VCaP (cell line): ENCODE measurements around the gene VPS35.

Source experiments
- H3K27ac ChIP-seq: fragments of 450-650 bp; 2 replicates; pipeline ENCODE4 v1.5.1; 2017
- TF ChIP-seq, protein P1 (sequence below): fragments of 450-650 bp; conservative IDR thresholded peaks from 2 replicates; pipeline ENCODE4 v1.5.1; 2017; ENCODE audit warnings: mild to moderate bottlenecking, moderate library complexity

The VPS35 gene

DNA sequence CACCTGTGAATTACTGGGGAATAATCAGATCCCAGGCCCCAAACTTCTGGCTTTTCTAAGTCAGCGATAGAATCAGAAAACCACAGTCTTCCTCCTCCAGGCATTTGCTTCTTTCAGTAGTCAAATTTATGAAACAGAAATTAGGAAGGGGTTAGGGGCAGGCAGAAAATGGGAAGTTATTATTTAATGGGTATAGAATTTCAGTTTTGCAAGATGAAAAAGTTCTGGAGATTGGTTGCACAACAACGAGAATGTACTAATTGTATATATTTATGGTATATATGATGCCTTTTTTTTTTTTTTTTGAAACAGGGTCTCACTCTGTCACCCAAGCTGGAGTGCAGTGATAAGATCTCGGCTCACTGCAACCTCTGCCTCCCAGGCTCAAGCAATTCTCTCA lies 23.9 kb upstream of the VPS35 start:
- TF ChIP-seq, protein P1, sequence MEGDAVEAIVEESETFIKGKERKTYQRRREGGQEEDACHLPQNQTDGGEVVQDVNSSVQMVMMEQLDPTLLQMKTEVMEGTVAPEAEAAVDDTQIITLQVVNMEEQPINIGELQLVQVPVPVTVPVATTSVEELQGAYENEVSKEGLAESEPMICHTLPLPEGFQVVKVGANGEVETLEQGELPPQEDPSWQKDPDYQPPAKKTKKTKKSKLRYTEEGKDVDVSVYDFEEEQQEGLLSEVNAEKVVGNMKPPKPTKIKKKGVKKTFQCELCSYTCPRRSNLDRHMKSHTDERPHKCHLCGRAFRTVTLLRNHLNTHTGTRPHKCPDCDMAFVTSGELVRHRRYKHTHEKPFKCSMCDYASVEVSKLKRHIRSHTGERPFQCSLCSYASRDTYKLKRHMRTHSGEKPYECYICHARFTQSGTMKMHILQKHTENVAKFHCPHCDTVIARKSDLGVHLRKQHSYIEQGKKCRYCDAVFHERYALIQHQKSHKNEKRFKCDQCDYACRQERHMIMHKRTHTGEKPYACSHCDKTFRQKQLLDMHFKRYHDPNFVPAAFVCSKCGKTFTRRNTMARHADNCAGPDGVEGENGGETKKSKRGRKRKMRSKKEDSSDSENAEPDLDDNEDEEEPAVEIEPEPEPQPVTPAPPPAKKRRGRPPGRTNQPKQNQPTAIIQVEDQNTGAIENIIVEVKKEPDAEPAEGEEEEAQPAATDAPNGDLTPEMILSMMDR = no peak
- no peak overlapping the region for H3K27ac ChIP-seq

DNA sequence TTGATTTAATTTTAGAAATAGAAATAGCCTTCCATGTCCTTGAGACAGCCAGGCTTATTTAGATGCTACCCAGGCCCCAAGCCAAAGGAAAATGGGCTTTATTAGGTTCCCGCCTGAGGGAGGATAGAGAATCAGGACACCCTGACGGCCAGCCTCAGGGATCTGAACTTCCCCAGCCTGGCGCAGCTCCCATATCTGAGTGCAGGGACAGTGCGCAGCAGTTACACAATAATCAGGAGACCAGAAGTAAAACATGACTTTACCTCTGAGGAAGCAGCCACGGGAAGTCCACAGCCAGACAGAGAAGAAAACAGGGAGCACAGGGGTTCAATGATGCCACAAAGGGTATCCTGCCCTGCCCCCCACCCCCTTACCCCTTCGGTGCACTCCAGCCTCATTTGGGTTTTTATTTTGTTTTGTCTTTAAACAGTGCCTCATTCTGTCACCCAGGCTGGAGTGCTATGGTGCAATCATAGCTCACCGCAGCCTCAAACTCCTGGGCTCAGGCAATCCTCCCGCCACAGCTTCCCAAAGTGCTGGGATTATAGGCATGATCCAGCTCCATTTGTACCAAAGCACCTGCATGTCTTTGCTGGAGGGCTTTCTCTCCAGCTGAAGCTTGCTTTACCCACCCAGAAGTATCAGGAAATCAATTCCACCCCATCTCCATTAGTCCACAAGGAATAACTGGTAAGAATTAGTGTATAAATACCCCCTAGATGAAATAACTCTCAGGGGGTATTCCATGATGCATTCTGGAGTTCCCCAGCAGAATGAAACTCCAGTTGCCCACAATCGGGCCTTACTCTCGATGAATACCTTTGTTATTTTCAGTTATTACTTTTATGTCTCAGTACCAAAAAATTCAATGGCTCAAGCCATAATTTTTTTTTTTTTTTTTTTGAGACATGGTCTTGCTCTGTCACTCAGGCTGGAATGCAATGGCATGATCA lies 22.4 kb upstream of the VPS35 start:
- no peak overlapping the region for H3K27ac ChIP-seq
- TF ChIP-seq, protein P1 = no peak

DNA sequence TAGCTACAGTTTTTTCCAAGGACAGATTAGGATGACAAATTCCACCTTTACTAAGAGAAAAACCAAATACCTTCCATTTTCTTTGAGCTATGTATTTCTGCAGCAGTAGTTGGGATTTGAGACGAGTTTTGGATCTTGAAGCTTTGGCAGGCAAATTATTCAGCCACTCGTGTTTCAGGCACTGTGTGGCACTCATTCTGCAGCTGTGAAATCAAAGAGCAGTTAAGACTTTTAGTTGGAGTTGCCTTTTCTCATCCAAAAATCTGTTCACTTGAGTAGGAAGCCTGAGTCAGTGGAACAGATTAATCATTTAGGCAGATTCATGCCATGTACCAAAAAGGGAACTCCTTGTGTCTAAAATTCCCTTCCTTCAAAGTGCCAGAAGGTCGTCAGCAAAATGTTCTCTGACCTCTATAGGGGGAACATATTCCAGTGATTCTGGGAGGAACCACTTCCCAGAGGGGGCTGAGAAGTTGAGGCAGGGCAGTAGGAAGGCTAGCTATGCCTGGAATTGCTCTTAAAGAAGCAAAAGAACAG lies 20.6 kb upstream of the VPS35 start:
- TF ChIP-seq, protein P1 = no peak
- no peak overlapping the region for H3K27ac ChIP-seq

DNA sequence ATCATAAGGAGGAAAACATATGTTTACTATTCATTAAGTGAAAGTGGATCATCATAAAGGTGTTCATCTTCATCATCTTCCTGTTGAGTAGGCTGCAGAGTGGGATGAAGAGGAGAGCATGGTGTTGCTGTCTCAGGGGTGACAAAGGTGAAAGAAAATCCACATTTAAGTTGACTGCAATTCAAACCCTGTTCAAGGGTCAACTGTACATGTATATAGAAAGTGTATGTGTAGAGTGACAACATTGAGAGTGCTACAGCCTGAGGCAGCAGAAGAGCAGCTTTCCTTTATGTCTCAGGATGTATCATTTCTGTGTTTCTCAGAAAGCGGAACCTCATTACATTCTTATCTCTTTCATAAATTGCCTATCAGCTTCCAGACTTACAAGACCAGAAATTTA lies 17.7 kb upstream of the VPS35 start:
- TF ChIP-seq, protein P1 = no peak
- H3K27ac ChIP-seq = no peak overlapping the region

DNA sequence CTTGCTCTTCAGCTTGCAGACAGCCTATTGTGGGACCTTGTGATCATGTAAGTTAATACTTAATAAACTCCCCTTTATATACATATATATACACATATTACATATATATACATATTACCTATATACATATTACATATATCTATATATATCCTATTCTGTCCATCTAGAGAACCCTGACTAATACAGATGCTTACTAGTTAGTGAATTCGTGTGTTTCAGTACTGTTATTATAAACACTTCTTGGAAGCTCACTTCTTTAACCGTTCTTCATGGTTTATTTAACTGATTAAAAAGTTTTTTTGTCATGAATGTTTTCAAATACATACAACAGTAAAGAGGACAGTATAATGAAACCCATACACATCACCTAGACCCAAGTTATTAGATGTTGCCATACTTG lies 13.1 kb upstream of the VPS35 start:
- no peak overlapping the region for H3K27ac ChIP-seq
- TF ChIP-seq, protein P1 = no peak

DNA sequence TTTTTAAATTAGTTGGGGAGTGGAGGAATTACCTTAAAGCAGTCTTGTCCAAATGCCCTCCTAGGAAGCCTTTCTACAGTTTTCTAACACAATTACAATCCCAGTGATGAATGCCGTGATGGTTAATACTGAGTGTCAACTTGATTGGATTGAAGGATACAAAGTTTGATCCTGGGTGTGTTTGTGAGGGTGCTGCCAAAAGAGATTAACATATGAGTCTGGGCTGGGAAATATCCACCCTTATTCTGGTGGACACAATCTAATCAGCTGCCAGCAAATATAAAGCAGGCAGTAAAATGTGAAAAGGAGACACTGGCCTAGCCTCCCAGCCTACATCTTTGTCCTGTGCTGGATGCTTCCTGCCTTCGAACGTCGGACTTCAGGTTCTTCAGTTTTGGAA lies 12.6 kb upstream of the VPS35 start:
- no peak overlapping the region for H3K27ac ChIP-seq
- TF ChIP-seq, protein P1 = no peak

DNA sequence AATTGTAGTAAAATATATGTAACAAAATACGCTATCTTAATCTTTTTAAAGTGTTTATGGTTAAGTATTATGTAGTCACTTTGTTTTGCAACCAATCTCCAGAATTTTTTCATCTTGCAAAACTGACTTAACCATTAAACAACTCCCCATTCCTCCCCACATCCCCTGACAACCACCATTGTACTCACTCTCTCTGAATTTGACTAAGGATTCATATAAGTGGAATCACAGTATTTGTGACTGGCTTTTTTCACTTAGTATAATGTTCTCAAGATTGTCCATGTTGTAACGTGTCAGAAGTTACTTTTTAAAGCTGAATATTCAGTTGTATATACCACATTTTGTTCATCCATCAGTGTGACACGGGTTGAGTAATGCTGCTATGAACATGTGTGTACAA lies 11.1 kb upstream of the VPS35 start:
- no peak overlapping the region for H3K27ac ChIP-seq
- TF ChIP-seq, protein P1 = no peak
